ENCODE results near the gene LIN28B.

DNA sequence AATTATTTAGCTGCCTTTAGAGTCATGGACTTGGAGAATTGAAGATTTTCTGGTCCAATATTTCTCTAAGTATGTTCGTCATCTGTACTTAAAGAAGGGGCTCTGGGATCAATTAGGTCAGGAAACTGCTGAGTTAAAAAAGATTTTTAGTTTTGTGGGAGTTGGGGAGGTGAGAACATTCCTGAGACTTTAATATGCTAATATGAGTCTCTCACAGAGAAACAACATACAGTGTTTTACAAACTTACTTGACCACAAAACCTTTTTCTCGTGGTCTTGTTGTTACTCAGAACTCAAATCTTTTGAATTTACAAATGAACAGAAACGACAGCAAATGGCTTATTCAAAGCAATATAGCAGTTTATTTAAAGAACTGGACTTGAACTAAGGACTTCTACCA, 67.9 kb downstream of the LIN28B start:
- TF ChIP-seq, protein P1, sequence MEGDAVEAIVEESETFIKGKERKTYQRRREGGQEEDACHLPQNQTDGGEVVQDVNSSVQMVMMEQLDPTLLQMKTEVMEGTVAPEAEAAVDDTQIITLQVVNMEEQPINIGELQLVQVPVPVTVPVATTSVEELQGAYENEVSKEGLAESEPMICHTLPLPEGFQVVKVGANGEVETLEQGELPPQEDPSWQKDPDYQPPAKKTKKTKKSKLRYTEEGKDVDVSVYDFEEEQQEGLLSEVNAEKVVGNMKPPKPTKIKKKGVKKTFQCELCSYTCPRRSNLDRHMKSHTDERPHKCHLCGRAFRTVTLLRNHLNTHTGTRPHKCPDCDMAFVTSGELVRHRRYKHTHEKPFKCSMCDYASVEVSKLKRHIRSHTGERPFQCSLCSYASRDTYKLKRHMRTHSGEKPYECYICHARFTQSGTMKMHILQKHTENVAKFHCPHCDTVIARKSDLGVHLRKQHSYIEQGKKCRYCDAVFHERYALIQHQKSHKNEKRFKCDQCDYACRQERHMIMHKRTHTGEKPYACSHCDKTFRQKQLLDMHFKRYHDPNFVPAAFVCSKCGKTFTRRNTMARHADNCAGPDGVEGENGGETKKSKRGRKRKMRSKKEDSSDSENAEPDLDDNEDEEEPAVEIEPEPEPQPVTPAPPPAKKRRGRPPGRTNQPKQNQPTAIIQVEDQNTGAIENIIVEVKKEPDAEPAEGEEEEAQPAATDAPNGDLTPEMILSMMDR (conservative IDR thresholded peaks at IDR 0.05 in 1 of 2, IDR thresholded peaks at IDR 0.05 in 1 of 2; ENCODE audit: low read depth in 1 of 2, low read length in 2 of 2): no peak
- TF ChIP-seq EZH2 (IDR thresholded peaks at IDR 0.05; ENCODE audit: low read length, missing control alignments): no peak
